GM12892 (cell line): Measurements from ENCODE around the gene KCNQ1OT1.

Experiments
- DNase-seq: peaks from one replicate; pipeline ENCODE4 v3.0.0; 2011; ENCODE audit not compliant: insufficient read length
- FAIRE-seq: peaks from 2 replicates; lab custom pipeline; 2011; peaks lifted over from hg19 to GRCh38; lab: Jason Lieb, UNC
- POLR2A ChIP-seq: IDR thresholded peaks from 2 replicates; pipeline ENCODE4 v1.6.1; 2011; ENCODE audit warnings: low read depth, low read length, control low read depth
- POLR2AphosphoS5 ChIP-seq: IDR thresholded peaks from 2 replicates; pipeline ENCODE4 v1.6.1; 2011; ENCODE audit warnings: low read depth, low read length, control low read depth
- TAF1 ChIP-seq: IDR thresholded peaks from 2 replicates; pipeline ENCODE4 v1.6.1; 2011; ENCODE audit warnings: low read depth, mild to moderate bottlenecking, control low read depth, low read length, borderline replicate concordance

KCNQ1OT1 gene

GRCh38 chr11:2687782-2688191 is 12.0 kb downstream of the KCNQ1OT1 start:
- DNase-seq (no peak), FAIRE-seq (no peak)
- no peak for TF ChIP-seq POLR2A
- no peak for TF ChIP-seq TAF1
- TF ChIP-seq POLR2AphosphoS5 = no peak

DNA sequence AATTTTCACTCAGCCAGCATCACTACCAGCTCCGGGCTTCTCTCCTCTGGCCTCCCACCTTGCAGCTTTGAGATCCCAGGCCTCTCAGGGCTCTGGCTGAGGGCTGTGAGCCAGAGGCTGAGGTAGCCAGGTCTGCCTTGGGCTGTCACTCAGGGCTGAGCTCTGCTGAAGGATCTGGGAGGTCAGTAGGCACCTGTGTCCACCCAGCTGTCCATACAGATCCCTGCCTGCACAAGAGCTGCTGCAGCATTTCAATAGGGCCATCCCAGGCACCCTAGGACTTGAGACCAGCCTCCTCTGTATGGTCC is 12.6 kb downstream of the KCNQ1OT1 start:
- no peak for FAIRE-seq
- TF ChIP-seq POLR2A = no peak
- TF ChIP-seq TAF1 = no peak
- no peak for TF ChIP-seq POLR2AphosphoS5

DNA sequence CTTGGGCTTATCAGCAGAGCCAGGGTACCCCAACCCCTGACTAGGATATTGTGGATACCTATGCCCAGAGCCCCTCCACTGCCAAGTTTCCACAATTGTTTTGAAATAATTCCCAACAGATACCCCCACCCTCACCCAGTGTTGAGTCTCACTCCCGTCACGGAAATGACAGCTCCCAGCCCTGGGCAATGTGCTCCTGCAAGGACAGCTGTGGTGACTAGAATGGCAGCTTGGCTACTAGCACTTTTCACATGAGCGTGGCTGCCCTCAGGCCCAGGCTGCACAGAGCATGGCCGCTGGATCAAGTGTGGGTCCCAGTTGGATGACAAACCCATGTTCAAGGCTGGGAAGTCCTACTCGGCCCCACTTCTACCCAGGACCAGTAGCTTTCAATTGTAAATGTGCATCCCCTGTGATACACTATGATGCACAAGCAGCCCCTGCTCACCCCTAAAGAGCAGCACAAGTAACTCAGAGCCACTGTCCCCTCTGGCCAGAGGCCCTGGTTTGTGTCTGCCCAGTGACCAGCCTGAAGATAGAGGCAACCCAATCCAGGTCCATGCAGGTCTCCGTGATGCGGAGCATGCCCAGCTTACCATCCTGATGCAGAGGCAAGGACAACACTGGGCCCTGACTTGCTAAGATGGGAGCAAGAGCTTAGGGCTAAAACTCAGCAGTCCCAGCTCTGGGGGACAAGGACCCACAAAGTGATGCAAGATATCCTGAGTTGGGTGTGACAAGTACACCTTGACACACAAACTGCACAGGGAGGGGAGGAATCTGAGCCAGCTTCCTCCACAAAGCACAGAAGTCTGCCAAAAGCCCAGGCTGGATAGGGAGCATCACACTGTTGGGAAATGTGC is 13.2 kb downstream of the KCNQ1OT1 start:
- DNase-seq (no peak), FAIRE-seq (peak; percentile 46)
- TF ChIP-seq POLR2AphosphoS5 (no peak), TAF1 (no peak), POLR2A (no peak)

More for the DNA sequence above, 12.6 kb downstream of the KCNQ1OT1 start:
- no peak for DNase-seq

DNA sequence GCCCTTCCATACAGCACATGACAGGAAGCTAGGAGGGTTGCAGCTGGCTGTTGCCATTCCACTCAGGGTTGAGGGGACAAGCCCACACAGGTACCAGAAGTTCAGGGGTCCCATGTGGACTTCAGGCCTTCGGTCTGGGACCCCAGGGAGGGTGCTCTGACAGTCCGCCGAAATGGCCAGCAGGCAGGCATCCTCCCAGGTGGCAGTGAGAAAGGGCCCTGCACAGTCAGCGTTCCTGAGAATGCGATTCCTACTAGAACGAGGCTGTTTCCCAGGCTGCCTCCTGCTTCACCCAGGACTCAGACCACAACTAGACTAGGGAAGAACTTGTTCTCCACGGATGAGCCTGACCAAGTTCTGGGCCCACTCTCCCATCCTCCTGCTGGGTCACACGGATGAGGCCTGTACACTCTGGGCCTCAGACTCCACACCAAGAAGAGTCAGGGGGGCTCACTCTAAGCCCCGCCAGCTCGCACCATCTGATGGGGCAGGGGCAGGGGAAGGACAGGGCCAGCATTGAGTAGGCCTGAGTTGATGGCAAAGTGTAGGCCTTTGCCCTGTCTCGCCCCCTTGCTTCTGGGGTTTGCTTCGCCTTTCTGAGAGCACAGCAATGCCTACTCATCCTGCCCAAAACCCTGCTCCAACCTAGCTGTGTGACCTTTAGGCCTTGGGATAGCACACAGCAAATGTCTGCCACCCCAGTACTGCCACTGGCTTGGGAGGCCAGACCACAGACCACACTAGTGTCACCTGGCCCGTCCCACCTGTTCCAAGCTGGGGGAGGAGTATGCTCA is 14.0 kb downstream of the KCNQ1OT1 start:
- no peak for TF ChIP-seq POLR2A
- TF ChIP-seq TAF1 = no peak
- no peak for TF ChIP-seq POLR2AphosphoS5
- FAIRE-seq (no peak), DNase-seq (no peak)

- no peak for TF ChIP-seq POLR2A
- no peak for DNase-seq
- FAIRE-seq = no peak
Measured at GRCh38 chr11:2685051-2685450, 14.7 kb downstream of the KCNQ1OT1 start.

DNA sequence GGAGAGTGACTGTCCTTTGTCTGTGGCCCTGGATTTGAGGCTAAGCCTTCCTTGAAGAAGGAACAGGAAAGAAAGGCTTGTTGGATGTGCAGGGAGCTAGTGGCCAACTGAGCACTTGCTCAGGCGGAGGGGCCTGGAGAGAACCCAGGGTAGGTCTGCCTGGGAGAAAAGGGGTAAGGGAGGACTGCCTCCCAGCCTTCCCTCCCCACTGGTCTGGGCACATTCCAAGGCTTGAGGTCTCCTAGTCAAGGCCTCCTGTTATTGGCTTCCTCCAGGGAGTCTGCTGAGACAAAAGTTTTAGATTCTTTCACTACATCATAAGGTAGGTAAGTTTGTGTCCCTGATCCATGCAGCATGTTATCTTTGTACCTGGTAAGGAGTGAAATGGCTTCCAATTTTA is 15.2 kb downstream of the KCNQ1OT1 start:
- no peak for TF ChIP-seq POLR2A
- TF ChIP-seq TAF1 = no peak
- TF ChIP-seq POLR2AphosphoS5 = no peak
- FAIRE-seq (no peak), DNase-seq (no peak)

GRCh38 chr11:2683806-2684205 is 16.0 kb downstream of the KCNQ1OT1 start:
- no peak for TF ChIP-seq POLR2A
- TF ChIP-seq TAF1 = no peak
- TF ChIP-seq POLR2AphosphoS5 = no peak
- FAIRE-seq (no peak), DNase-seq (no peak)

DNA sequence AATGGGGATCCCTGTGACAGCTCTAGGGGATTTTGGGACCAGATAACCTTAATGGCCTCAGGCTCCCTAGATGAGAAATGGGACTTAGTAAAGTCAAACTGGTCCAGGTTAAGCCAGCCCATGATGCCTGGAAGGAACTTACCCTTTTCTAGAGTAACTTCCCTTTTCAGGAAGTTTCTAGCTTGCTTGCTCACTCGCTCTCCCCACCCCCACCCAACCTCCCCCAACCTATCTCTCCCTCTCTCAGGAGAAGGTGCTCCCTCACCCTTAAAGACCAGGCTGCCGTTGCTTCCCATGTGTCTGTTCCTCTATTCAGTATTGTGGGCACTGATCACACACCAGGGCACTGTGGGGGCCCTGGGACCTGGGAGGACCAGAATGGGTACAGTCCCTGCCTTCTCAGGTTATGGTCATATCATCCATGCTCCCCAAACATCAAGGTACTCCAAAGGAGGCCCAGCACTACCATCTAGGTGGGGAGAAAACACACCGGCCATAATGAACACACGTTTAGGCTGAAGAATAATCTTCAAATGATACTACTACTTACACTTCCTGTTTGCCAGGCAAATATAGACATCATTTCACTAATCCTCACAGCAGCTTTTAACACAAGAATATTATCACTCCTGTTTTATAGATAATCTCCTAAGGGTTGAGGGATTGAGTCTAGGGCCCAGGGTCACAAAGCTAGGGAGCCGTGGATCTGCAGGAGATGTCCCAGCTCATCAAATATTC is 18.2 kb downstream of the KCNQ1OT1 start:
- TF ChIP-seq POLR2A = 0 out of 2 replicates have a peak, but pooled peaks have one; percentile 22
- no peak for TF ChIP-seq TAF1
- peak; percentile 36 for FAIRE-seq
- no peak for DNase-seq

DNA sequence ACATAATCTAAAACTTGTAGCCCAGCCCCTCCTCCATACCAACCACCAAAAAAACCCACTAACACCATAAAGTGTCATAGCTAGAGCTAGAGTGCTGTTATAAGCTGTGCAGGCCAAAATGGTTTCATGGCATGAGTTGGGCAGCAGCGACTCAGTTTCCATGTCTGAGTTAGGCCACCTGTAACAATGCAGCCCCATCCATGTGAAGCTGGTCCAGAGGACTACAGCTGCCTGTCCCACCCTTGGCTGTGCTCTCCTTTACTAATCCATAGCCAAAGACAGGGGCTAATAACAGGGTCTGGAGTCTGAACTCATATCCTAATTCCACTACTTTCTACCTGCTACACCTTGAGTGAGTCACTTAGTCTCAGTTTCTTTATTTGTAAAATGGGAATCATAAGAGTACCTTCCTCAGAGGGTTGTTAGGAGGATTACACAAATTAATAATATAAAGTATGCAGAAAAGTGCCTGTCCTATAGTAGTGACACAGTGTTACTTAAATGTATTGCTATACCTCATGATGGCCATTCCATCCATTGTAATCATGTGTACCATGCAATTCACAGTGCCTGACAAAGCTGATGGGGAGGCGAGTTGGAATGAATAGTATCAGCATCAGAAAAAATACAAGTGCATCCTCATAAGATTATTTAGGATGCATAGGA is 20.6 kb downstream of the KCNQ1OT1 start:
- TF ChIP-seq TAF1 (no peak), POLR2A (no peak), POLR2AphosphoS5 (no peak)
- no peak for DNase-seq
- FAIRE-seq = peak; percentile 58

GRCh38 chr11:2678396-2678795 is 21.4 kb downstream of the KCNQ1OT1 start:
- FAIRE-seq (no peak), DNase-seq (no peak)
- TF ChIP-seq TAF1 = no peak

GRCh38 chr11:2677127-2677526 is 22.7 kb downstream of the KCNQ1OT1 start:
- FAIRE-seq (peak; percentile 21), DNase-seq (no peak)
- TF ChIP-seq POLR2AphosphoS5 (no peak), TAF1 (no peak), POLR2A (no peak)

DNA sequence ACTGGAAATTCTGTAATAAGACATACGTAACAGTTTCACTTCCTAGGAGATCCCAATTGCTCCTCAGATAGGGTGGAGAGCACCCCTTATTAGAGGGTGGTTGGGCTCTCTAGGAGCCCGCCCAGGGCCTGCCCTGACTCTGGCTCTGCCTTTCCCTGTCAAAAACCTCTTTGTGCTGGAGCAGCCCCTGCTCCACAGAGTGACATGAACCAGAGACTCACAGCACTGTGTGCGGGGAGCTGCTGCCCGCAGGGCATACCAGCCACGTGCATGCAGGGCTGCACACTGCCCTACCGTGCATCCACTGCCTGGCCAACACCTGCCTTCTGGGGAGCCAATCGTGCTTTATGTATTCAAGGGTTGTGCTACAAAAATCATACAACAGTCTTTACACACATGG is 24.3 kb downstream of the KCNQ1OT1 start:
- DNase-seq = no peak
- no peak for FAIRE-seq
- TF ChIP-seq POLR2AphosphoS5 (no peak), POLR2A (no peak), TAF1 (no peak)
